AG10803 (cell line): ENCODE data around the gene SCAANT1.
A peak's percentile ranks its signal among the peaks of the same experiment; 100 is the strongest.

Source experiments
- DNase-seq: peaks from one replicate; pipeline ENCODE4 v3.0.0; 2010; ENCODE audit warnings: low read depth
- H3K4me3 ChIP-seq: 2 replicates; pipeline ENCODE4 v1.5.1; 2011; ENCODE audit warnings: mild to moderate bottlenecking, low read length, control low read depth
- CTCF ChIP-seq: conservative IDR thresholded peaks from 2 replicates; pipeline ENCODE4 v1.5.1; 2011; ENCODE audit warnings: mild to moderate bottlenecking, low read length, control low read depth, inconsistent platforms

SCAANT1 gene

GRCh38 chr3:63911509-63911872 lies 692 bp downstream of the SCAANT1 start:
- peak overlapping the region; percentile 77 for H3K4me3 ChIP-seq
- no peak for DNase-seq
- TF ChIP-seq CTCF = no peak

GRCh38 chr3:63910891-63911290 lies 1.3 kb downstream of the SCAANT1 start:
- no peak for TF ChIP-seq CTCF
- DNase-seq = no peak
- H3K4me3 ChIP-seq = peak overlapping the region; percentile 77

- no peak for TF ChIP-seq CTCF
- no peak for DNase-seq
- no peak overlapping the region for H3K4me3 ChIP-seq
These were observed 2.2 kb downstream of the SCAANT1 start for GRCh38 chr3:63910001-63910400.

- DNase-seq = no peak
- TF ChIP-seq CTCF = no peak
- no peak overlapping the region for H3K4me3 ChIP-seq
These were observed 2.8 kb downstream of the SCAANT1 start for GRCh38 chr3:63909431-63909830.

- no peak for TF ChIP-seq CTCF
- H3K4me3 ChIP-seq = no peak overlapping the region
- DNase-seq = no peak
These were observed 3.4 kb downstream of the SCAANT1 start for GRCh38 chr3:63908776-63909175.

- peak; percentile 56 for TF ChIP-seq CTCF
- peak; percentile 33 for DNase-seq
These were observed 4.0 kb downstream of the SCAANT1 start for GRCh38 chr3:63908081-63908736.

GRCh38 chr3:63905731-63906620 lies 6.2 kb downstream of the SCAANT1 start:
- no peak for TF ChIP-seq CTCF
- DNase-seq = no peak

More at GRCh38 chr3:63908081-63908736, 4.0 kb downstream of the SCAANT1 start:
- no peak overlapping the region for H3K4me3 ChIP-seq

More at GRCh38 chr3:63905731-63906620, 6.2 kb downstream of the SCAANT1 start:
- H3K4me3 ChIP-seq = no peak overlapping the region
